Measurements from ENCODE around the gene SLC6A11.

Gene SLC6A11

GRCh38 chr3:10792208-10792607 is 23.8 kb upstream of the SLC6A11 start:
- DNase-seq: no peak

- no peak for DNase-seq
Measured at GRCh38 chr3:10798600-10799367, 17.2 kb upstream of the SLC6A11 start.

- no peak for DNase-seq
Measured at GRCh38 chr3:10804183-10804648, 11.8 kb upstream of the SLC6A11 start.

- no peak for DNase-seq
Measured at GRCh38 chr3:10806006-10806405, 10.0 kb upstream of the SLC6A11 start.

- no peak for DNase-seq
Measured at GRCh38 chr3:10808130-10808735, 7.8 kb upstream of the SLC6A11 start.

DNA sequence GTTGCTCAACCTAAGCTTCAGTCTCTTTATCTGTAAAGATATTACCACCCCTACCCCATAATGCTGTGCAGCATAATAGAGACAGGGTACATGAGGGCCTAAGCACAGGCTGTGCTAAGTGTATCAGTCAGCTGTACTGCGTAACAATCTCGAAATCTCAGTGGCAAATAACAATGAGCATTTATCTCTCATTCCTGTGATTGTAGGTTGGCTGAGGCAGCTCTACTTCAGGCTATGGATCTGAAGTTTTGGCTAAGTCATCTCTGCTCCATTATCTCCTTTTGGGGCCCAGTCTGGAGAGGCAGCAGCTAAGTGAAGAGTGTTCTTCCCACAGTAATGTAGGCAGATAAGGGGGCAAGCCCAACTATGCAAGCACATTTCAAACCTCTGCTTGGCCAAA is 7.1 kb upstream of the SLC6A11 start:
- DNase-seq: no peak

DNA sequence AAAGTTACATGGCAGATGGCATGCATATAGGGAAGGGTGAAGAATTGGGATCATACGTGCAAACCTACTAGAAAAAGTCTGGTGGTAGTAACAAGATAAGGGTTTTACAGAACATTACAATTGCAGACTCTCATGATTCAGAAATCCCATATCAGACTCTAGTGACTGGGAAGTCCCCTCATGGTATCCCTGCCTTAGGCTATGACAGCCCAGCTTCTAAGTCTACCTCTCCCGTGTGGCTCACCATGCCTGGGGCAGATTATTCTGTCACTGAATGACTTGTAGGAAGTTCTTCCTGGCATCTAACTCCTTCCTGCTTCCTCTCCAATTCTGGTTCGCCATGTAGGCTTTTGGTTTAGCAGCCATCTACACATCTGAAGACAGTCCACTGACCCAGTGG is 5.7 kb upstream of the SLC6A11 start:
- DNase-seq: no peak

DNA sequence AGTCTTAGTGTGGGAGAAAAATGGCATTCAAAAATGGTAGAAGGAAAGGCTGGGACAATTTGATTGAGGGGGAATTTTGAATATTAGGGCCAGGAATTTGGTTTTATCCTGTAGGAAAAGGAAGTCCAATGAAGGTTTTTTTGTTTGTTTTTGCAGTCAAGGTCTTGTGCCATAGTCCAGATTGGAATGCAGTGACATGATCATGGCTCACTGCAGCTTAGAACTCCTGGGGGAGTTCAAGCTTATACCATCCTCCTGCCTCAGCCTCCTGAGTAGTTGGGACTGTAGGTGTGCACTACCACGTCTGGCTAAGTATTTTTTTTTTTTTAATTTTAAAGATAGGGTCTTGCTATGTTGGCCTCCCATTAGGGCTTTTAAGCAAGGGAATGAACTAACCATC is 2.6 kb upstream of the SLC6A11 start:
- no peak for DNase-seq

DNA sequence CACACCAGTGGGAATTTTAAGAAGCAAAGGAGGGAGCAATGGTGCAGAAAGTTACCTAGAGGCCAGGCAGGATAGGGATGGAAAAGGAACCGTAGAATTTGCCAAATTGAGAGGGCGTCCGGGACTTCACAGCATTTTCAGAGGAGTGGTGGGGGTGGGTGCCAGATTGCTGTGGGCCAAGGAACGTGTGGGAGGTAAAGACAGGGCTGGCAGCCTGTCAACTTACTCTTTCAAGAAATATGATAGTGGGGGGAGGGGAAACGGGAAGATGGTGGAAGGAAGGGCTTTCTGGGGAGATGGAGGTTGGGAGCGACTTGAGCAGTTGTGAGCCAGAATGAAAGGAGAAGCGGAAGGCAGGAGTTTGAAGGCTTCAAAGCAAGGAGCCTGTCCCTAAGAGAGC is 1.4 kb upstream of the SLC6A11 start:
- DNase-seq: no peak

DNA sequence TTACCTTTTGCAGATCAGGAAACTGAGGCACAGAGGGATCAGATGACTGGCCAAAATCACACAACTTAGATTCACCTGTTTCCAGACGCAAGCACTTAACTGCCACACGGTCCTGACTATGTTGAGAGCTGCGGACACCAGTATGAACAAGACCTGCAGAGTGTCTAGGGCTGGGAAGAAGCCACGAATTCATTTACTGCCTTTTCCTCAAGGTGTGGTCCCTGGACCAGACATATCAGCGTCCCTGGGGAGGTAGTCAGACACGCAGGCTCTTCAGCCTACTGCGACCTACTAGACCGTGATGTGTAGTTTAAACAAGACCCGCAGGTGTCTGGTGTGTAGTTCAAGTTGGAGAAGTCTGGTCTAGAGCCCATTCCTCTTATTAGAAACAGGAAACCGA is 541 bp upstream of the SLC6A11 start:
- DNase-seq: no peak

DNA sequence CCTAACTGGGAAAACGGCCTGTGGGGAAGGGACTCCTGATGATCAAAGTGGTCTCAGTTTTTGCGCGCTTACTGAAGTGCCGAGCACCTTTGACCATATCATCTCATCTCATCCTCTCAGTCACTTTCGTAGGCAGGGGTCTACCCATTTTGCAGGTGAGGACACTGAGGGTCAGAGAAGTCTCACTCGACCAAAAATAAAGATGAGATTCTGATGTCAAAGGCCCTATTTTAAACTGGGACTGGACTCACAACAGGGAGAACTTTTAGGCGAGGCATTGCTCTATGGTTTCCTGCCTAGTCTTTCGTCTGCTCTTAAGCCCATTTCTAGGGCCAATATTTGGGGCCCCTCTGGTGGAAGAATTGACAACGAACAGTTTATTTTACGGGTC is 830 bp downstream of the SLC6A11 start:
- DNase-seq: no peak

DNA sequence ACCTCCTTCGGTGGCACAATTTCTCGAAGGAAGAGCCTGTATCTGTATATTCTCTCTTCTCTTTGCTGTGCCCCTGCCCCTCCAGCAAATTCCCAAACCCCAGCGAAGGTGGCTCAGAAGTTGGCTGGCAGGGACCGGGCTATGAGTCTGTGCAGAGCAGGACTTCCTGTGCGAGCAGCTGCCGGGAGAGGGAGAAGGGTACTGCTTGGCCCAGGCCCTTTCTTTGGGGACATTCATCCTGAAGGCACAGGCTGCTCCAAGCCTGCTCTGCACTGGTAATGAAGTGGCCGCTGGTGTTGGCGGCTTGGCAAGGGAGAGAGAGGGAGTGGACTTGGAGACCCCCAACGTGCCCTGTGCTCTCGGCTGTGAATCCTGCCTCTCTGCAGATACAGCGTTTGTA is 1.5 kb downstream of the SLC6A11 start:
- no peak for DNase-seq

- DNase-seq: no peak
Measured at GRCh38 chr3:10822055-10822454, 6.0 kb downstream of the SLC6A11 start.

- DNase-seq: no peak
Measured at GRCh38 chr3:10822708-10823515, 6.9 kb downstream of the SLC6A11 start.

GRCh38 chr3:10823516-10823818 is 7.4 kb downstream of the SLC6A11 start:
- no peak for DNase-seq

GRCh38 chr3:10824468-10824867 is 8.4 kb downstream of the SLC6A11 start:
- no peak for DNase-seq

- DNase-seq: no peak
Measured at GRCh38 chr3:10833855-10834414, 17.9 kb downstream of the SLC6A11 start.

GRCh38 chr3:10834951-10835350 is 18.9 kb downstream of the SLC6A11 start:
- DNase-seq: no peak

GRCh38 chr3:10835406-10835805 is 19.4 kb downstream of the SLC6A11 start:
- DNase-seq: no peak

GRCh38 chr3:10836676-10837075 is 20.6 kb downstream of the SLC6A11 start:
- DNase-seq: no peak

DNA sequence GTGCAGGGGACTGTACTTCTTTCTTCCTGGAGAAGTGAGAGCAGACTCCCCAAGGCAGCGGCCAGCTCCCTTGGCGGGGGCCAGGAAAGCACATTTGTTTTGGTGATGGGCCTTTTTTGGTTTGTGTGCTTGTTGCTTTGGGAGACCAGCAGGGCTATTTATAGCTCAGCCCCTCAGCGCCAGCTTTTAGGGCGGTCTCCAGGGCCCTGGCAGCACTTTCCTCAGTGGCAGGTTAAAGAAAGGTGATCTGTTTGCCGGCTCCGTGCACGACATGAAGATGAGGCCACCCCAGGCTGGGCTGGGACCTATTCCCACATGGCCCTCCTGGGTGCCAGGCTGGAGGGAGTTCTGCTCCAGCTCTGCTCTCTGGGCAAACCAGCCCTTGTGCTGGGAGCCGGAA is 21.8 kb downstream of the SLC6A11 start:
- no peak for DNase-seq

DNA sequence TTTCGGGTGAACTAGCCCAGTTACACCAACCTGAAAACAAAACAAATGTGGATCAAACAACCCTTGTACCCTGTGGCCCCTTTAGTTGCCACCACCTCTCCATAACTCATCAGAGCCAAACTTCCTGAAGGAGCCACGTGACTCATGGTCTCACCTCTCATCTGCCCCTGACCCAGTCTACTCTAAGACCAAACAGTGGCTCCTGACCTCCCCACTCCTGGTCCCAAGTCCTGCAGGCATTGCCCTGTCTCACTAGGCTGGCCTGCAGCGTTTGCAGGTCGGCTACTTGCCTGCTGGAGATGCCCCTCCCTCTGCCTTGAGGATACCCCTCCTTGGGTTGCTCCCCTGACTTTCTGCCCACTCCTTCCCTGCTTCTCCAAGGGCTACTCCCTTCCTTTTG is 23.1 kb downstream of the SLC6A11 start:
- DNase-seq: no peak

DNA sequence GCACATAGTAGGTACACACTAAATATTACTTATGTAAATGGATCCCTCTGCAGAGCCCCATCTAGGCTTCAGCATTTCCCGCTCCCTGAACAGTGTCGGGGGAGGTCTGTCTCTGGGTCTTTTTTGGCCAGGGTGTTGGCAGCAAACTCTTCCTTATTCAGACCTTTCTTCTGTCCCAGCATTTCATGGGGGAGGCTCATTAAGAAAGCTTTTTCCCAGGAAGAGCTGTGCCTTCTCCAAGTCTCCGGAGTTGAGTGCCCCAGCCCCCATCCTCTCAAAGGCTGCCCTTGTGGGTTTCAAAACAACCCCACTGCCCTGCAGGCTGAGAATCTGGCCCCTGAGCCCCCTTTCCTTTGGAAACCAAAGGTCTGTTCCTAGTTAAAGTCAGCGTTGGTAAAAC is 25.1 kb downstream of the SLC6A11 start:
- no peak for DNase-seq

DNA sequence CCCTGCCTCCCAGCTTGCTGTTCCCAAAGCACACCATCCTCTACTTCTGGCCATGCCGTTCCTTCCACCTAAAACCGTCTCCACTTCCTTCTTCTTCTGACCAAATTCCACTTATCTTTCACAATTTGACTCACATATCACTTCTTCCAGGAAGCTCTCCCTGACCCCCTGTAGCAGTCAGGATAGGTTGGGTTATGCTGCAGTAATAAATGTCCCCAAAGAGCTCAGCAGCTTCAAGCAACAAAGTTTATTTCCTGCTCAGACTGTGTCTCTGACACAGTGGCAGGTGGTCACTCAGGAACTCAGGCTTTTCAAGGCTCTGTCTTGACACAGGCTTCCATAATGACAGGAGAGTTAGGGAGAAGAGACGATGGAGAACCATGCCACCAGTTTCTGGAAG is 27.4 kb downstream of the SLC6A11 start:
- no peak for DNase-seq
